CD14-positive monocyte (primary cell): ENCODE data around the gene TP53RK. TPM values are rescaled to one million over a fixed set of nuclear protein-coding genes. Genes with fewer than 3 reads are reported as not detected.

Source experiments
- DNase-seq, 3 donors: peaks; one replicate each; pipeline ENCODE4 v3.0.0-alpha.2; 2011 to 2022
- H2AFZ ChIP-seq: 2 replicates; pipeline ENCODE4 v1.6.0; 2012; ENCODE audit warnings: mild to moderate bottlenecking, low read depth, low read length, inconsistent platforms; ENCODE audit not compliant: insufficient read depth, poor library complexity, severe bottlenecking
- H3K27ac ChIP-seq, 2 donors: 1 replicate in 1 of 2; 2 replicates in 1 of 2; pipeline ENCODE4 v1.5.1; 2012 to 2013; ENCODE audit warnings: low read length in 2 of 2, control low read depth in 1 of 2, inconsistent platforms in 1 of 2, low read depth in 1 of 2, mild to moderate bottlenecking in 1 of 2
- H3K27me3 ChIP-seq, 2 donors: one replicate each; pipeline versions ENCODE4 v1.6.0 to v1.6.1; 2011 to 2013; ENCODE audit warnings: low read length in 2 of 2; ENCODE audit not compliant: control insufficient read depth in 2 of 2, insufficient read depth in 2 of 2
- H3K36me3 ChIP-seq, 2 donors: replicated peaks in 1 of 2; 1 replicate in 1 of 2; 2 replicates in 1 of 2; pipeline versions ENCODE4 v1.5.1 to v1.6.1; 2012 to 2013; ENCODE audit warnings: low read length in 2 of 2, control low read depth in 1 of 2, inconsistent platforms in 1 of 2, mild to moderate bottlenecking in 1 of 2; ENCODE audit not compliant: insufficient read depth in 2 of 2, control insufficient read depth in 1 of 2
- H3K4me1 ChIP-seq, 2 donors: 1 replicate in 1 of 2; 2 replicates in 1 of 2; pipeline versions ENCODE4 v1.5.1 to v1.6.1; 2012 to 2013; ENCODE audit warnings: low read length in 2 of 2, control low read depth in 1 of 2, inconsistent platforms in 1 of 2, mild to moderate bottlenecking in 1 of 2, moderate library complexity in 1 of 2; ENCODE audit not compliant: insufficient read depth in 2 of 2, control insufficient read depth in 1 of 2
- H3K4me2 ChIP-seq: replicated peaks from 2 replicates; pipeline ENCODE3; 2012; ENCODE audit warnings: low read length, moderate library complexity, mild to moderate bottlenecking; ENCODE audit not compliant: poor library complexity, severe bottlenecking; ENCODE audit errors: extremely low read depth
- H3K4me3 ChIP-seq, 3 experiments: fragments of 200-600 bp in 1 of 3; sonication (generic) in 1 of 3; replicated peaks in 1 of 3; 1 replicate in 2 of 3; 2 replicates in 1 of 3; pipeline ENCODE4 v1.5.1; 2011 to 2013; ENCODE audit warnings: low read length in 3 of 3, mild to moderate bottlenecking in 3 of 3, control low read depth in 2 of 3, low read depth in 2 of 3, inconsistent platforms in 1 of 3, moderate library complexity in 1 of 3
- H3K79me2 ChIP-seq: 2 replicates; pipeline ENCODE4 v1.6.0; 2012; ENCODE audit warnings: mild to moderate bottlenecking, control low read depth, inconsistent platforms, low read length, moderate library complexity; ENCODE audit not compliant: insufficient read depth
- H3K9ac ChIP-seq: 2 replicates; pipeline ENCODE4 v1.6.0; 2017; ENCODE audit warnings: low read length, mild to moderate bottlenecking; ENCODE audit not compliant: insufficient read depth, poor library complexity, severe bottlenecking
- H3K9me3 ChIP-seq, 2 donors: replicated peaks in 1 of 2; 1 replicate in 1 of 2; 2 replicates in 1 of 2; pipeline versions ENCODE4 v1.5.1 to v1.6.1; 2012 to 2013; ENCODE audit warnings: low read length in 2 of 2, control low read depth in 1 of 2; ENCODE audit not compliant: control insufficient read depth in 1 of 2, insufficient read depth in 1 of 2
- H4K20me1 ChIP-seq: 2 replicates; pipeline ENCODE4 v1.6.0; 2012; ENCODE audit warnings: mild to moderate bottlenecking, low read length, control low read depth, moderate library complexity; ENCODE audit not compliant: insufficient read depth
- H3K27ac Mint-ChIP-seq, 7 donors: one replicate each; pipeline ENCODE4 v1.8.0; 2020; ENCODE audit warnings: mild to moderate bottlenecking in 7 of 7, mixed read lengths in 7 of 7, moderate library complexity in 6 of 7, inconsistent platforms in 2 of 7
- H3K27me3 Mint-ChIP-seq, 3 donors: one replicate each; pipeline ENCODE4 v1.8.0; 2021 to 2022; ENCODE audit warnings: low read depth in 3 of 3, mild to moderate bottlenecking in 3 of 3, mixed read lengths in 3 of 3, moderate library complexity in 3 of 3, inconsistent platforms in 1 of 3
- H3K36me3 Mint-ChIP-seq, 2 donors: one replicate each; pipeline ENCODE4 v1.8.0; 2020; ENCODE audit warnings: mixed read lengths in 2 of 2, inconsistent platforms in 1 of 2, mild to moderate bottlenecking in 1 of 2
- H3K4me1 Mint-ChIP-seq: one replicate; pipeline ENCODE4 v1.8.0; 2020; ENCODE audit warnings: mild to moderate bottlenecking, mixed read lengths
- H3K4me3 Mint-ChIP-seq, 2 donors: one replicate each; pipeline ENCODE4 v1.8.0; 2020; ENCODE audit warnings: mild to moderate bottlenecking in 2 of 2, mixed read lengths in 2 of 2, moderate library complexity in 1 of 2
- H3K9me3 Mint-ChIP-seq, 7 donors: one replicate each; pipeline ENCODE4 v1.8.0; 2020 to 2022; ENCODE audit warnings: mixed read lengths in 7 of 7, mild to moderate bottlenecking in 6 of 7, moderate library complexity in 6 of 7, inconsistent platforms in 2 of 7
- WGBS: methylation state at CpG from one replicate; pipeline ENCODE4 v1.1.5; 2013; ENCODE audit warnings: missing lambda C conversion rate; ENCODE audit not compliant: insufficient coverage; 5-methylcytosine and 5-hydroxymethylcytosine counted together
- intact Hi-C, 2 donors: fragments of 100-400 bp; cut with micrococcal nuclease; formaldehyde crosslinking; loops; one replicate each; pipeline versions ENCODE4 v1.15.0 to v1.15.1; 2023
- polyA plus RNA-seq, 3 donors: library from polyadenylated mRNA; depleted of rRNA in 1 of 3; unstranded in 2 of 3; stranded (reverse) in 1 of 3; fragments of 300-500 nt in 2 of 3; fragments of >200 nt in 1 of 3; fragmentation: Illumina TruSeq in 2 of 3; gene quantifications; 1 replicate in 2 of 3; 2 replicates in 1 of 3; pipeline ENCODE4 v1.2.3, GENCODE V29; 2012 to 2021
- TF ChIP-seq, protein P1 (sequence below): fragments of 200-600 bp; IDR thresholded peaks from one replicate; pipeline ENCODE4 v1.8.0; 2022; ENCODE audit warnings: antibody characterized with exemption, mild to moderate bottlenecking

Gene TP53RK
- polyA plus RNA-seq, 3 donors: 1.4 to 10.9 (median 9.5) TPM

DNA sequence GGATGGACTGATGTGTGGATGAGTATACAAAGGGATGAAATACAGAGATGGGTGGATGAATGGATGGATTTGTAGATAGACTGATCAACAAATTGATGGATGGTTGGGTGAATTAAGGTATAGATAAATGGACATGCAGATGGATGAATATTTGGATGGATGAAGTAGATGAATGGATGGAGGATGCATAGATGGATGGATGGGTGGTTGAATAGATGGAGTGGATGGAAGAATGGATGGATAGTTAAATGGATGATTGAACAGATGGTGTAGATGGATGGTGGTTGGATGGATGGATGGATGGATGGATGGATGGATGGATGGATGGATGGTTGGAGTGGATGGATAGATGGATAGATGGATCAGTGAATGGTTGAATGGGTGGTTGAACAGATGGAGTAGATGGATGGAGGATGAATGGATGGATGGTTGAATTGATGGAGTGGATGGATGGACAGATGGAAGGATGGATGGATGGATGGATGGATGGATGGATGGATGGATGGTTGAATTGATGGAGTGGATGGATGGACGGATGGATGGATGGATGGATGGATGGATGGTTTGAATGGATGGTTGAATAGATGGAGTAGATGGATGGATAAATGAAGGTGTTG is 35.2 kb upstream of the TP53RK start:
- no peaks in the 10 kb centered on the region for H3K4me1 ChIP-seq
- peaks cover 0 to 3% (median 0%) of the 10 kb centered on the region in 3 donors for H3K27me3 Mint-ChIP-seq
- no peak overlapping the region for H3K4me2 ChIP-seq
- no peak overlapping the region for H3K9ac ChIP-seq
- no peak overlapping the region for H3K4me3 Mint-ChIP-seq
- no peaks in the 10 kb centered on the region for H3K27me3 ChIP-seq
- no peaks in the 10 kb centered on the region for H3K36me3 Mint-ChIP-seq
- H3K27ac ChIP-seq: no peak overlapping the region
- no peaks in the 10 kb centered on the region for H3K4me1 Mint-ChIP-seq
- H4K20me1 ChIP-seq: no peaks in the 10 kb centered on the region
- no peaks in the 10 kb centered on the region for H3K36me3 ChIP-seq
- no peaks in the 10 kb centered on the region for H3K79me2 ChIP-seq
- intact Hi-C loops: no loop called here
- no peak overlapping the region for H3K4me3 ChIP-seq
- no peak for DNase-seq
- H3K27ac Mint-ChIP-seq: no peak overlapping the region
- H3K9me3 ChIP-seq: peaks cover 0 to 13% of the 10 kb centered on the region in 2 donors
- TF ChIP-seq, protein P1, sequence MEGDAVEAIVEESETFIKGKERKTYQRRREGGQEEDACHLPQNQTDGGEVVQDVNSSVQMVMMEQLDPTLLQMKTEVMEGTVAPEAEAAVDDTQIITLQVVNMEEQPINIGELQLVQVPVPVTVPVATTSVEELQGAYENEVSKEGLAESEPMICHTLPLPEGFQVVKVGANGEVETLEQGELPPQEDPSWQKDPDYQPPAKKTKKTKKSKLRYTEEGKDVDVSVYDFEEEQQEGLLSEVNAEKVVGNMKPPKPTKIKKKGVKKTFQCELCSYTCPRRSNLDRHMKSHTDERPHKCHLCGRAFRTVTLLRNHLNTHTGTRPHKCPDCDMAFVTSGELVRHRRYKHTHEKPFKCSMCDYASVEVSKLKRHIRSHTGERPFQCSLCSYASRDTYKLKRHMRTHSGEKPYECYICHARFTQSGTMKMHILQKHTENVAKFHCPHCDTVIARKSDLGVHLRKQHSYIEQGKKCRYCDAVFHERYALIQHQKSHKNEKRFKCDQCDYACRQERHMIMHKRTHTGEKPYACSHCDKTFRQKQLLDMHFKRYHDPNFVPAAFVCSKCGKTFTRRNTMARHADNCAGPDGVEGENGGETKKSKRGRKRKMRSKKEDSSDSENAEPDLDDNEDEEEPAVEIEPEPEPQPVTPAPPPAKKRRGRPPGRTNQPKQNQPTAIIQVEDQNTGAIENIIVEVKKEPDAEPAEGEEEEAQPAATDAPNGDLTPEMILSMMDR: no peak
- no peak overlapping the region for H2AFZ ChIP-seq
- peaks cover 0 to 10% (median 3%) of the 10 kb centered on the region in 7 donors for H3K9me3 Mint-ChIP-seq
- WGBS: no CpG with 5 or more reads among the region's 1 CpG

DNA sequence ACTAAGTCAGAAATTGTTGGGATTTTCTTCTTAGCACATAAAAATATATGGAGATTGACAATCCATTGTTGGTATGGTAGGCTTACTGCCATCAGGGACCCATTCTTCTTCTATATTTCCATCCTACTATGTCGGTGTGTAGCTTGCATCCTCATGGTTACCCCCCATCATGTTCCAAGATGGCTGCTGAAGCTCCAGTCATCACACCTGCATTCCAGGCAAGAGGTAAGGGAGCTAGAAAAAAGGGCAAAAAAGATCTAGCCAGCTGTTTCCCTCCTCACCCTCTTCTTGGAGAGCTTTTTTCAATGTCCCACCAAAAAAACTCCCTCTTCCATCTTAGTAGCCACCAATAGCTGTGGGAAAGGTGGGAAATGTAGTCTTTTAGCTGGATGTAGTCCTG is 33.8 kb upstream of the TP53RK start:
- H3K9me3 Mint-ChIP-seq: peaks cover 0 to 13% (median 3%) of the 10 kb centered on the region in 7 donors

More for the DNA sequence above, 33.8 kb upstream of the TP53RK start:
- Histone ChIP-seq H3K4me3 (no peak overlapping the region), H3K9ac (no peak overlapping the region), H3K4me2 (no peak overlapping the region), H3K79me2 (no peaks in the 10 kb centered on the region), H2AFZ (no peak overlapping the region), H3K9me3 (peaks cover 0 to 13% of the 10 kb centered on the region in 2 donors), H3K27me3 (no peaks in the 10 kb centered on the region), H4K20me1 (no peaks in the 10 kb centered on the region), H3K27ac (no peak overlapping the region), H3K4me1 (no peaks in the 10 kb centered on the region), H3K36me3 (no peaks in the 10 kb centered on the region)
- Mint-ChIP-seq H3K4me1 (no peaks in the 10 kb centered on the region), H3K36me3 (no peaks in the 10 kb centered on the region), H3K27me3 (peaks cover 0 to 2% (median 0%) of the 10 kb centered on the region in 3 donors), H3K27ac (no peak overlapping the region), H3K4me3 (no peak overlapping the region)
- WGBS: 60% methylated on average over 1 of the region's 1 CpG
- intact Hi-C loops: no loop called here
- no peak for DNase-seq
- TF ChIP-seq, protein P1: no peak
